ENCODE data around the gene HIC2.
"Not testable (repeated sequence)": the region's sequence is repeated elsewhere in the genome, so short reads cannot be mapped to it uniquely, and the experiment has no call there.

HIC2 gene

GRCh38 chr22:21450858-21451353 is 33.7 kb downstream of the HIC2 start:
- no peak for DNase-seq

GRCh38 chr22:21451545-21452520 is 34.7 kb downstream of the HIC2 start:
- DNase-seq: no peak

DNA sequence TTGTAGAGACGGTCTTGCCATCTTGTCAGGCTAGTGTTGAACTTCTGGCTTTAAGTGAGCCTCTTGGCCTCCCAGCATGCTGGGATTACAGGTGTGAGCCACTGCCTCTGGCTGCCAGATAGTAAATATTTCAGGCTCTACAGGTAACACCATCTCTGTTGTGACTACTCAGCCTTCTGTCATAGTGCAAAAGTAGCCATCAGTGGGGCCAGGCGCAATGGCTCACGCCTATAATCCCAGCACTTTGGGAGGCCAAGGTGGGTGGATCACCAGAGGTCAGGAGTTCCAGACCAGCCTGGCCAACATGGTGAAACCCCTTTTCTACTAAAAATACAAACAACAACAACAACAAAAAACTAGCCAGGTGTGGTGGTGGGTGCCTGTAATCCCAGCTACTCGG is 35.5 kb downstream of the HIC2 start:
- not testable (repeated sequence) for DNase-seq

DNA sequence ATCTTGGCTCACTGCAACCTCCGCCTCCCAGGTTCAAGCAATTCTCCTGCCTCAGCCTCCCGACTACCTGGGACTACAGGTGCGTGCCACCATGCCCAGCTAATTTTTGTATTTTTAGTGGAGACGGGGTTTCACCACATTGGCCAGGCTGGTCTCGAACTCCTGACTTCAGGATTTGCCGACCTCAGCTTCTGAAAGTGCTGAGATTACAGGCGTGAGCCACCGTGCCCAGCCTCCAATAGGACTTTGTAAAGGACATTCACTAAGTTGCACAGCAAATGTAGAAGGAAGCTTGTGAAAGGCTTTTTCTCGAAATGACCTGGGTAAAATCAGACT is 37.8 kb downstream of the HIC2 start:
- not testable (repeated sequence) for DNase-seq

DNA sequence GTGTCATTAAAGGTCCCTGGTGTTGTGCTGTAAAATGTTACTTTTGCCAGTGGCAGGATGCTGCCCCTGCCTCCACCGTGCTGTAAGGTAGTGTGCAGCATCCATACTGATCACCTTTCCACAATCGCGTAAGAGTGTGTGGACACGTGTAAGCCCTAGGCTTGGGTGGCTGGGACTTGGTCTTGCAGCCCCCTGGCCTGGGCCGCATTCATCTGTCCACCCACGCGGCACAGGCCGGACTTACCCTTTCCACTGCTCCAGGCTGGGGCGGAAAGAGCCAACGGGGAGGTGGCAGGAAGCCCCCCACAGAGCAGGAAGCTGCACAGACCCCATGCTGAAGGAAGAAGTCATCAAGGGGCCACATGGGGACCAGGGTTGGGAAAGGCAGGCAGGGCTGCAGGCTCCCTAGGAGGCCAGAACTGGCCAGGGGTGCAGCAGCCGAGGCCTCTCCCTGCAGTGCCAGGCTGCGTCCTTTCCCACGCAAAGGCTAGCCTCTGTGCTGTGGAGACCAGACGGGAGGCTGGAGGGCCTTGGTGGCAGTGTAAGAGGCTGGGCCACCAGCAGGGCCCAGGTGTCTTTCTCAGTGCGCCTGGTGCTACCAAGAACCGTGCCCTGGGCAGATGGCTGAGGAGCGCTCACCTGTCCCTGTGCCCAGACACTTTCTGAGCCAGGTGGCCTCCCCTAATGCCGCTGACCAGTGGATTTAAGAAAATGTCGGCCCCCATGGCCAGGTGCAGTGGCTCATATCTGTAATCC is 38.3 kb downstream of the HIC2 start:
- no peak for DNase-seq

- no peak for DNase-seq
These were observed 40.0 kb downstream of the HIC2 start for GRCh38 chr22:21457023-21457787.

DNA sequence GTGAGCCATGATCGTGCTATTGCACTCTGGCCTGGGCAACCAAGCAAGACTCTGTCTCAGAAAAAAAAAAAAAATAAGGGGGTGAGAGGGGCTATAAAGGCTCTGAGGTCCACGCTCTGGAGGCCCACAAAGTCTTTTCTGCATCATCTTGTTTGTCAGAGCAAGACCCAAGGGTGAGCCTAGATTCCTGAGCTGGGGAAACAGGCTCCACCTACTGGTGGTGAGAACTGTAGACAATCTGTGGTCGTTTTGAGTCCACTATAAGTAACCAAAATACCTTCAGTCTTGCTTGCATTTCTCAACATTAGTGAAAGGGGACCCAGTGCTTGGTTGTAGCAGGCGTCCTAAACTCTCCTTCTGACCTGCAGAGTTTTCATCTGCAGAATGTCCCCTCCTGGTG is 45.5 kb downstream of the HIC2 start:
- not testable (repeated sequence) for DNase-seq

DNA sequence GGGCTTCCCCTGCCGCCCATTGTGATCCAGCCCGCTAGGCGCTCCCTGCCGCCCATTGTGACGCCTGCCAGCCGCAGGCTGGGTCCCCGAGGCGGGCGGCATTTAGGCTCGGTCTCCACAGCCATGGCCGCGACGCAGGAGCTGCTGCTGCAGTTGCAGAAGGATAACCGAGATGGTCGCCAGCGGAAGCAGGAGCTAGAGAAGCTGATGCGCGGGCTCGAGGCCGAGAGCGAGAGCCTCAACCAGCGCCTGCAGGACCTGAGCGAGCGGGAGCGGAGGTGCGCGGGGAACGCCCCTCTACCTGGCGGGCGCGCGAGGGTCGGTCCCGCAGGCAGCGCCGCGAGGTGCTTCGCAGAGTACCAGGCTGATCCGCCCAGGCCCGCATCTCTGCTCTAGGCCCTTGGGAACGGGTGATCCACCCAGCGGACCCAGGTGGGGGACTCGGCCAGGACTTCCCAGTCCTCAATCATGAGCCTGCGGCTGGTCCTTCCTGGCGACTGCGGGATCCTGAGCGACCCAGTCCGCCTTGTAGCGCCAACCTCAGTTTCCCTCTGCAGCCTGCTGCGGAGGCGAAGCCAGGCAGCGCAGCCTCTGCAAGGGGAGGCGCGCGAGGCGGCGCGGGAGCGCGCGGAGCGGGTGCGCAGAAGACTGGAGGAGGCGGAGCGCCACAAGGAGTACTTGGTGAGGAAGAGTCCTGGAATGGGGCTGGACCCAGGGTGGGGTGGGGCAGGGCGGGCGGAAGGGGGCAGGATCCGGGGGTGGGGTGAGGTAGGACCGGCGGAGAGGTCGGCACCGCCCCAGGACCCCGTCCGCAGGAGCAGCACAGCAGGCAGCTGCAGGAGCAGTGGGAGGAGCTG is 50.4 kb downstream of the HIC2 start, which contains the start of gene TMEM191C:
Gene TMEM191C (plus strand): TSS at position 51 of the 857 bp plus-strand sequence. CDS start 73 bp downstream, at position 124.
- not testable (repeated sequence) for DNase-seq

- not testable (repeated sequence) for DNase-seq
These were observed 51.3 kb downstream of the HIC2 start for GRCh38 chr22:21468194-21469096.

GRCh38 chr22:21469097-21469994 is 52.2 kb downstream of the HIC2 start:
- not testable (repeated sequence) for DNase-seq

DNA sequence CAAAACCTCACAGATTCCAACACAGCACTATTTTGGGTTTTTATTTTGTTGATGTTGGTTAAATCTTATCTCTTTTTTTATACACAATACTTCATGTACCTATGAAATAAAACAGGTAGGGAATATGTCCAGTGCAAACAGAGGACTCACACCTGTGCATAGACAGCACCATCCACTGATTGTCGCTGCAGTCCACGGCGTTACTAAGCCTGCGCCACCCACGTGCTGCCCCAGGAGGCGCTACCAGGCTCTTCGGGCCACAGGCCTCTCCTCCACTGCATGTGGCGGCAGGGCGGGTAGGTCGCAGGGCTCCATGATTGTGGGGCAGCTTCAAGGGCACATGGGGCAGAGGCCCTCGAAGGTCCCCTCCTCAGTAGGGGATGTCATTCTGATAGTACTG is 55.8 kb downstream of the HIC2 start:
- not testable (repeated sequence) for DNase-seq

- not testable (repeated sequence) for DNase-seq
These were observed 56.5 kb downstream of the HIC2 start for GRCh38 chr22:21473664-21474063.

- DNase-seq: not testable (repeated sequence)
These were observed 66.9 kb downstream of the HIC2 start for GRCh38 chr22:21484039-21484438.

- DNase-seq: not testable (repeated sequence)
These were observed 70.6 kb downstream of the HIC2 start for GRCh38 chr22:21487723-21488122.

DNA sequence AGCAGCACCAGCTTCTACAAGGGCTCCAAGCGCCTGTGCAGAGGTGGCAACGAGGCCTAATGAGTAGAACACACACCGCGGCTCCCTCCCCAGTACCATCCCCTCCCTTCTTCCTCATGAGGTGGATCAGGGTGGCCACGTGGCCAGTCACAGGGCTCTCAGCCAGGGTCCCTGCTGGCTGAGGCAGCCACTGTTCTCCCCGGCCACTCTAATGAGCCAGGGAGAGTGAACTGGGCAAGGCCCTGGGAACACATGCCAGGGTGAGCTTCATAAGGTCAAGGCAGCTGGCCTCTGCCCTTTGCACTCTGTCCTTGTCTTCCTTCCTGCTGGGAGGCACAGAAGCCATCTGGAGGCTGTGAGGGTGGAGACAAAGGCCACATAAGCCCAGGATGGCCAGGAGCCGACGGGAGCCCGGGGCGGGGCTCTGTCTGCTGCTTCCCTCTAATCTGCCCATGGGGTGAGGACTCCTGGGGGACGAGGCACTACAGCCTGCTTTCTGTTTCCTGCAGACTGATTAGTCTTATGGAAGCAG is 72.0 kb downstream of the HIC2 start:
- DNase-seq: not testable (repeated sequence)

DNA sequence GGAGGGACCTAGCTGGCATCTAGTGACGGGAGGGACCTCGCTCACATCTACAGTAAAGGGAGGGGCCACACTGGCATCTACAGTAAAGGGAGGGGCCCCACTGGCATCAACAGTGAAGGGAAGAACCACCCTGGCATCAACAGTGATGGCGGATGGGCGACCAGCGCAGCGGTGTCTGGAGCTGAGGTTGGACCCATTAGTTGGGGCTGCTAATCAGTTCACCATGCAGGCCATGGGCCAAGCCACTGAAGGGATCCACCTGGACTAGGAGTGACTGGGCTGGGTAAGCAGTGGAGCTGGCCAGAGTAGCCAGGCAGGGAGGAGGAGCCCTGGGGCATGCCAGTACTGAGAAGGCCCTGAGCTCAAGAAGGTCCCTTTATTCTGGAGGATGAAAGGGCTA is 73.4 kb downstream of the HIC2 start:
- not testable (repeated sequence) for DNase-seq

GRCh38 chr22:21492271-21492670 is 75.1 kb downstream of the HIC2 start:
- not testable (repeated sequence) for DNase-seq

GRCh38 chr22:21493789-21494782 is 76.9 kb downstream of the HIC2 start:
- not testable (repeated sequence) for DNase-seq
